Purkinje cell (primary cell): Measurements from ENCODE around the gene ADORA1. TPM values are rescaled to one million over a fixed set of nuclear protein-coding genes. Genes with fewer than 3 reads are reported as not detected.

ENCODE experiments used
- polyA plus RNA-seq: library from polyadenylated mRNA; unstranded; fragments of >200 nt; fragmentation: Nextera tagmentation; gene quantifications from 2 replicates; pipeline ENCODE4 v1.2.1, GENCODE V29; 2014

The ADORA1 gene
- polyA plus RNA-seq = 1.4 TPM in 1 of 2 replicates, not detected in the other

GRCh38 chr1:203127666-203128430 lies at the start of gene ADORA1:
Gene ADORA1, plus strand, starts transcription at chr1:203127726. Its CDS starts 1,116 bp downstream, at chr1:203128842.

GRCh38 chr1:203085528-203086406 lies 41.8 kb upstream of the ADORA1 start, which contains the start of gene MYOG:
Gene MYOG, minus strand, starts transcription at chr1:203086012. Its CDS starts 51 bp downstream, at chr1:203085961.

GRCh38 chr1:203175237-203175826 lies 47.8 kb downstream of the ADORA1 start, which contains the start of gene MYBPH:
Gene MYBPH, minus strand, starts transcription at chr1:203175826. Its CDS starts 71 bp downstream, at chr1:203175755.

GRCh38 chr1:203186446-203187303 lies 59.1 kb downstream of the ADORA1 start, which contains the start of gene CHI3L1:
Gene CHI3L1, minus strand, starts transcription at chr1:203186704. Its CDS starts 81 bp downstream, at chr1:203186623.

Other genes starting within 250 kb of the ADORA1 start
- 15.4 and 16.3 TPM in 2 replicates for gene RABIF, start 238.6 kb upstream of the ADORA1 start, polyA plus RNA-seq
- 55.7 and 60.5 TPM in 2 replicates for gene KLHL12, start 200.5 kb upstream of the ADORA1 start, polyA plus RNA-seq
- gene ADIPOR1, start 169.4 kb upstream of the ADORA1 start, polyA plus RNA-seq = 67.0 and 69.0 TPM in 2 replicates
- gene CYB5R1, start 160.5 kb upstream of the ADORA1 start, polyA plus RNA-seq = 80.6 and 117 TPM in 2 replicates
- gene TMEM183A, start 120.4 kb upstream of the ADORA1 start, polyA plus RNA-seq = 12.0 and 13.0 TPM in 2 replicates
- gene PPFIA4, start 101.2 kb upstream of the ADORA1 start, polyA plus RNA-seq = 0.23 and 0.97 TPM in 2 replicates
- not detected in 2 replicates for gene MYOG, start 41.7 kb upstream of the ADORA1 start, polyA plus RNA-seq
- gene MYBPH, start 48.1 kb downstream of the ADORA1 start, polyA plus RNA-seq = not detected in 2 replicates
- not detected in 2 replicates for gene CHI3L1, start 59.0 kb downstream of the ADORA1 start, polyA plus RNA-seq
- not detected in 2 replicates for gene CHIT1, start 101.9 kb downstream of the ADORA1 start, polyA plus RNA-seq
- 0.95 and 1.4 TPM in 2 replicates for gene BTG2, start 177.8 kb downstream of the ADORA1 start, polyA plus RNA-seq
- gene FMOD, start 223.4 kb downstream of the ADORA1 start, polyA plus RNA-seq = not detected in 2 replicates